GF-D8 (cell line): ENCODE measurements around the gene RHEB.

Source experiments
- DNase-seq: peaks from one replicate; lab custom pipeline; 2025; lab: John Stamatoyannopoulos, UW

Gene RHEB

GRCh38 chr7:151470711-151471110 is 49.0 kb downstream of the RHEB start:
- DNase-seq, result peak; percentile 65

GRCh38 chr7:151469281-151469680 is 50.4 kb downstream of the RHEB start:
- DNase-seq, result no peak

- no peak for DNase-seq
Measured at GRCh38 chr7:151468217-151469018, 51.3 kb downstream of the RHEB start.

GRCh38 chr7:151465169-151465568 is 54.5 kb downstream of the RHEB start:
- DNase-seq, result no peak

GRCh38 chr7:151462306-151462779 is 57.4 kb downstream of the RHEB start:
- DNase-seq, result no peak

GRCh38 chr7:151461942-151462230 is 57.8 kb downstream of the RHEB start:
- no peak for DNase-seq

- no peak for DNase-seq
Measured at GRCh38 chr7:151461096-151461941, 58.4 kb downstream of the RHEB start.

- no peak for DNase-seq
Measured at GRCh38 chr7:151460474-151460855, 59.2 kb downstream of the RHEB start.

- no peak for DNase-seq
Measured at GRCh38 chr7:151459726-151460473, 59.8 kb downstream of the RHEB start.

- DNase-seq, result no peak
Measured at GRCh38 chr7:151457534-151457933, 62.2 kb downstream of the RHEB start.

- no peak for DNase-seq
Measured at GRCh38 chr7:151456782-151457181, 62.9 kb downstream of the RHEB start.

- no peak for DNase-seq
Measured at GRCh38 chr7:151456276-151456675, 63.4 kb downstream of the RHEB start.

GRCh38 chr7:151455690-151456089 is 64.0 kb downstream of the RHEB start:
- no peak for DNase-seq

- DNase-seq, result no peak
Measured at GRCh38 chr7:151454932-151455530, 64.7 kb downstream of the RHEB start.

GRCh38 chr7:151454305-151454704 is 65.4 kb downstream of the RHEB start:
- DNase-seq, result no peak

- DNase-seq, result no peak
Measured at GRCh38 chr7:151453326-151453791, 66.3 kb downstream of the RHEB start.

GRCh38 chr7:151452680-151453325 is 66.9 kb downstream of the RHEB start:
- DNase-seq, result no peak

GRCh38 chr7:151451626-151452571 is 67.8 kb downstream of the RHEB start:
- no peak for DNase-seq

- DNase-seq, result no peak
Measured at GRCh38 chr7:151451156-151451555, 68.5 kb downstream of the RHEB start.

GRCh38 chr7:151449990-151450389 is 69.7 kb downstream of the RHEB start:
- DNase-seq, result no peak
